ENCODE results near the gene MEI4.

Gene MEI4

GRCh38 chr6:77652739-77653138 lies at the start of gene MEI4:
MEI4 (plus strand) TSS chr6:77653039; CDS start chr6:77690672, 37,633 bp downstream.
- Mint-ChIP-seq H3K36me3 (ENCODE audit: low read depth) (no peaks in the 10 kb centered on the region), H3K4me3 (no peak within 1 kb of the TSS), H3K4me1 (ENCODE audit: low read depth) (peaks cover 9% of the 10 kb centered on the region), H3K27ac (no peak within 1 kb of the TSS), H3K27me3 (peaks cover 12% of the 10 kb centered on the region), H3K9me3 (peaks cover 2% of the 10 kb centered on the region)
- intact Hi-C loops (cut with micrococcal nuclease) = no loop called here

- intact Hi-C loops (cut with micrococcal nuclease) = no loop called here
- Mint-ChIP-seq H3K9me3 (no peaks in the 10 kb centered on the region), H3K4me1 (ENCODE audit: low read depth) (no peaks in the 10 kb centered on the region), H3K36me3 (ENCODE audit: low read depth) (no peaks in the 10 kb centered on the region), H3K27ac (no peak overlapping the region), H3K4me3 (no peak overlapping the region), H3K27me3 (no peaks in the 10 kb centered on the region)
These were observed 48.4 kb upstream of the MEI4 start for GRCh38 chr6:77604476-77604875.

- intact Hi-C loops (cut with micrococcal nuclease) = no loop called here
- H3K4me1 Mint-ChIP-seq (ENCODE audit: low read depth) = no peaks in the 10 kb centered on the region
- no peaks in the 10 kb centered on the region for H3K9me3 Mint-ChIP-seq
- H3K27ac Mint-ChIP-seq = no peak overlapping the region
- no peaks in the 10 kb centered on the region for H3K36me3 Mint-ChIP-seq (ENCODE audit: low read depth)
- no peaks in the 10 kb centered on the region for H3K27me3 Mint-ChIP-seq
- H3K4me3 Mint-ChIP-seq = no peak overlapping the region
These were observed 45.8 kb upstream of the MEI4 start for GRCh38 chr6:77607004-77607403.

- intact Hi-C loops (cut with micrococcal nuclease) = no loop called here
- Mint-ChIP-seq H3K4me1 (ENCODE audit: low read depth) (no peaks in the 10 kb centered on the region), H3K27me3 (no peaks in the 10 kb centered on the region)
These were observed 43.7 kb upstream of the MEI4 start for GRCh38 chr6:77609106-77609505.

GRCh38 chr6:77619114-77619513 lies 33.7 kb upstream of the MEI4 start:
- intact Hi-C loops (cut with micrococcal nuclease) = no loop called here
- H3K9me3 Mint-ChIP-seq = peaks cover 6% of the 10 kb centered on the region

More at GRCh38 chr6:77609106-77609505, 43.7 kb upstream of the MEI4 start:
- H3K9me3 Mint-ChIP-seq = no peaks in the 10 kb centered on the region
- H3K36me3 Mint-ChIP-seq (ENCODE audit: low read depth) = no peaks in the 10 kb centered on the region
- H3K27ac Mint-ChIP-seq = no peak overlapping the region
- H3K4me3 Mint-ChIP-seq = no peak overlapping the region

GRCh38 chr6:77620278-77620882 lies 32.5 kb upstream of the MEI4 start:
- no peaks in the 10 kb centered on the region for H3K27me3 Mint-ChIP-seq
- no peak overlapping the region for H3K27ac Mint-ChIP-seq
- H3K4me3 Mint-ChIP-seq = no peak overlapping the region
- intact Hi-C loops (cut with micrococcal nuclease) = no loop called here
- no peaks in the 10 kb centered on the region for H3K4me1 Mint-ChIP-seq (ENCODE audit: low read depth)
- no peaks in the 10 kb centered on the region for H3K36me3 Mint-ChIP-seq (ENCODE audit: low read depth)
- H3K9me3 Mint-ChIP-seq = peaks cover 6% of the 10 kb centered on the region

More at GRCh38 chr6:77619114-77619513, 33.7 kb upstream of the MEI4 start:
- Mint-ChIP-seq H3K27ac (no peak overlapping the region), H3K27me3 (no peaks in the 10 kb centered on the region), H3K36me3 (ENCODE audit: low read depth) (no peaks in the 10 kb centered on the region), H3K4me3 (no peak overlapping the region), H3K4me1 (ENCODE audit: low read depth) (no peaks in the 10 kb centered on the region)

GRCh38 chr6:77624515-77624914 lies 28.3 kb upstream of the MEI4 start:
- no peaks in the 10 kb centered on the region for H3K4me1 Mint-ChIP-seq (ENCODE audit: low read depth)
- H3K27me3 Mint-ChIP-seq = no peaks in the 10 kb centered on the region
- H3K36me3 Mint-ChIP-seq (ENCODE audit: low read depth) = no peaks in the 10 kb centered on the region
- no peak overlapping the region for H3K4me3 Mint-ChIP-seq
- peaks cover 14% of the 10 kb centered on the region for H3K9me3 Mint-ChIP-seq
- H3K27ac Mint-ChIP-seq = no peak overlapping the region
- intact Hi-C loops (cut with micrococcal nuclease) = no loop called here

- intact Hi-C loops (cut with micrococcal nuclease) = no loop called here
- H3K27ac Mint-ChIP-seq = no peak overlapping the region
- H3K27me3 Mint-ChIP-seq = no peaks in the 10 kb centered on the region
These were observed 26.4 kb upstream of the MEI4 start for GRCh38 chr6:77626426-77626825.

GRCh38 chr6:77630014-77630413 lies 22.8 kb upstream of the MEI4 start:
- Mint-ChIP-seq H3K9me3 (peaks cover 14% of the 10 kb centered on the region), H3K27me3 (no peaks in the 10 kb centered on the region), H3K4me1 (ENCODE audit: low read depth) (no peaks in the 10 kb centered on the region), H3K36me3 (ENCODE audit: low read depth) (no peaks in the 10 kb centered on the region), H3K27ac (no peak overlapping the region), H3K4me3 (no peak overlapping the region)
- intact Hi-C loops (cut with micrococcal nuclease) = no loop called here

More at GRCh38 chr6:77626426-77626825, 26.4 kb upstream of the MEI4 start:
- Mint-ChIP-seq H3K4me1 (ENCODE audit: low read depth) (no peaks in the 10 kb centered on the region), H3K9me3 (peaks cover 14% of the 10 kb centered on the region), H3K36me3 (ENCODE audit: low read depth) (no peaks in the 10 kb centered on the region), H3K4me3 (no peak overlapping the region)

- Mint-ChIP-seq H3K4me1 (ENCODE audit: low read depth) (no peaks in the 10 kb centered on the region), H3K36me3 (ENCODE audit: low read depth) (no peaks in the 10 kb centered on the region), H3K4me3 (no peak overlapping the region), H3K27me3 (no peaks in the 10 kb centered on the region), H3K27ac (no peak overlapping the region), H3K9me3 (no peaks in the 10 kb centered on the region)
- intact Hi-C loops (cut with micrococcal nuclease) = no loop called here
These were observed 19.4 kb upstream of the MEI4 start for GRCh38 chr6:77633471-77633870.

- Mint-ChIP-seq H3K27me3 (no peaks in the 10 kb centered on the region), H3K9me3 (no peaks in the 10 kb centered on the region), H3K27ac (no peak overlapping the region), H3K36me3 (ENCODE audit: low read depth) (no peaks in the 10 kb centered on the region), H3K4me1 (ENCODE audit: low read depth) (no peaks in the 10 kb centered on the region), H3K4me3 (no peak overlapping the region)
- intact Hi-C loops (cut with micrococcal nuclease) = no loop called here
These were observed 18.7 kb upstream of the MEI4 start for GRCh38 chr6:77633993-77634715.

- Mint-ChIP-seq H3K4me3 (no peak overlapping the region), H3K27ac (no peak overlapping the region), H3K27me3 (no peaks in the 10 kb centered on the region), H3K9me3 (no peaks in the 10 kb centered on the region), H3K36me3 (ENCODE audit: low read depth) (no peaks in the 10 kb centered on the region), H3K4me1 (ENCODE audit: low read depth) (no peaks in the 10 kb centered on the region)
- intact Hi-C loops (cut with micrococcal nuclease) = no loop called here
These were observed 14.6 kb upstream of the MEI4 start for GRCh38 chr6:77638129-77638830.

GRCh38 chr6:77644102-77644705 lies 8.6 kb upstream of the MEI4 start:
- Mint-ChIP-seq H3K27ac (no peak overlapping the region), H3K36me3 (ENCODE audit: low read depth) (no peaks in the 10 kb centered on the region), H3K9me3 (no peaks in the 10 kb centered on the region), H3K27me3 (no peaks in the 10 kb centered on the region), H3K4me1 (ENCODE audit: low read depth) (no peaks in the 10 kb centered on the region), H3K4me3 (no peak overlapping the region)
- intact Hi-C loops (cut with micrococcal nuclease) = no loop called here

- intact Hi-C loops (cut with micrococcal nuclease) = no loop called here
- H3K9me3 Mint-ChIP-seq = no peaks in the 10 kb centered on the region
- H3K4me3 Mint-ChIP-seq = peak overlapping the region; percentile 77
- H3K27me3 Mint-ChIP-seq = peaks cover 12% of the 10 kb centered on the region
- H3K27ac Mint-ChIP-seq = peak overlapping the region; percentile 71
- no peaks in the 10 kb centered on the region for H3K36me3 Mint-ChIP-seq (ENCODE audit: low read depth)
- H3K4me1 Mint-ChIP-seq (ENCODE audit: low read depth) = peaks cover 9% of the 10 kb centered on the region
These were observed 2.7 kb upstream of the MEI4 start for GRCh38 chr6:77650098-77650663.
